WTC11 (cell line): Measurements from ENCODE around the gene KDM1B. TPM values are rescaled to one million over a fixed set of nuclear protein-coding genes. Genes with fewer than 3 reads are reported as not detected.

ENCODE experiments used
- ATAC-seq: fragments of 200-7000 bp; cut with Tn5 transposase; 2 replicates; pipeline ENCODE4 v1.10.0; 2021; ENCODE audit warnings: mild to moderate bottlenecking, moderate library complexity
- CTCF ChIA-PET: fragments of 300-600 bp; sonication (Branson Sonifier 250); formaldehyde crosslinking; loops from one replicate; lab custom pipeline; 2021; ENCODE audit warnings: antibody characterized with exemption; lab: Charles Lee
- POLR2A ChIA-PET: fragments of 350-600 bp; sonication (Branson Sonifier 250); formaldehyde crosslinking; loops from one replicate; lab custom pipeline; 2021; ENCODE audit warnings: antibody characterized with exemption; lab: Charles Lee
- DNase-seq: peaks from one replicate; pipeline ENCODE4 v3.0.0; 2021; ENCODE audit warnings: low spot score
- H3K27ac Mint-ChIP-seq: 2 replicates; pipeline ENCODE4 v1.8.0; 2021; ENCODE audit warnings: mixed read lengths
- H3K27me3 Mint-ChIP-seq: 2 replicates; pipeline ENCODE4 v1.8.0; 2021; ENCODE audit warnings: low read depth, mild to moderate bottlenecking, moderate library complexity, mixed read lengths
- H3K36me3 Mint-ChIP-seq: 2 replicates; pipeline ENCODE4 v1.8.0; 2021; ENCODE audit warnings: mixed read lengths
- H3K4me1 Mint-ChIP-seq: 2 replicates; pipeline ENCODE4 v1.8.0; 2022; ENCODE audit warnings: mixed read lengths
- H3K4me3 Mint-ChIP-seq: 2 replicates; pipeline ENCODE4 v1.8.0; 2021; ENCODE audit warnings: mild to moderate bottlenecking, moderate library complexity, mixed read lengths
- H3K9me3 Mint-ChIP-seq: 2 replicates; pipeline ENCODE4 v1.8.0; 2021; ENCODE audit warnings: mixed read lengths
- E2F1 ChIP-seq: sonication (generic); formaldehyde crosslinking; IDR thresholded peaks from 2 replicates; pipeline ENCODE4 v1.8.0; 2022; ENCODE audit warnings: mild to moderate bottlenecking, missing genetic modification reagents
- EMX1 ChIP-seq: fragments of 250-450 bp; sonication (Bioruptor Pico); IDR thresholded peaks from 2 replicates; pipeline ENCODE4 v1.8.0; 2021; ENCODE audit warnings: mild to moderate bottlenecking
- ETV6 ChIP-seq: sonication (generic); formaldehyde crosslinking; IDR thresholded peaks from 2 replicates; pipeline ENCODE4 v1.8.1; 2022; ENCODE audit warnings: mild to moderate bottlenecking, missing genetic modification reagents
- JAZF1 ChIP-seq: fragments of 250-450 bp; sonication (Bioruptor Pico); IDR thresholded peaks from 2 replicates; pipeline ENCODE4 v1.9.0; 2021; ENCODE audit warnings: moderate library complexity, mild to moderate bottlenecking, inconsistent platforms
- JUN ChIP-seq: sonication (generic); formaldehyde crosslinking; IDR thresholded peaks from 2 replicates; pipeline ENCODE4 v1.8.0; 2023; ENCODE audit warnings: mild to moderate bottlenecking, missing genetic modification reagents
- RORB ChIP-seq: fragments of 250-450 bp; sonication (Bioruptor Pico); IDR thresholded peaks from 2 replicates; pipeline ENCODE4 v1.9.0; 2021; ENCODE audit warnings: mild to moderate bottlenecking
- TEAD4 ChIP-seq: sonication (generic); formaldehyde crosslinking; IDR thresholded peaks from 2 replicates; pipeline ENCODE4 v1.8.0; 2022; ENCODE audit warnings: mild to moderate bottlenecking, missing genetic modification reagents
- TP53 ChIP-seq: sonication (generic); formaldehyde crosslinking; IDR thresholded peaks from 2 replicates; pipeline ENCODE4 v1.8.1; 2023; ENCODE audit warnings: mild to moderate bottlenecking, missing genetic modification reagents
- ZNF219 ChIP-seq: sonication (generic); formaldehyde crosslinking; IDR thresholded peaks from 2 replicates; pipeline ENCODE4 v1.8.0; 2023; ENCODE audit warnings: missing genetic modification reagents, mild to moderate bottlenecking, borderline replicate concordance
- total RNA-seq: library from RNA; stranded (reverse); gene quantifications from 3 replicates; pipeline ENCODE4 v1.2.3, GENCODE V29; 2021
- TF ChIP-seq, protein P1 (sequence below): fragments of 250-450 bp; sonication (Bioruptor Pico); IDR thresholded peaks from 2 replicates; pipeline ENCODE4 v1.9.0; 2021; ENCODE audit warnings: mild to moderate bottlenecking
- TF ChIP-seq, protein P2 (sequence below): sonication (generic); formaldehyde crosslinking; IDR thresholded peaks from 2 replicates; pipeline ENCODE4 v1.8.1; 2023; ENCODE audit warnings: mild to moderate bottlenecking, missing genetic modification reagents, borderline replicate concordance
- TF ChIP-seq, protein P3 (sequence below): sonication (generic); formaldehyde crosslinking; IDR thresholded peaks from 2 replicates; pipeline ENCODE4 v1.8.0; 2022; ENCODE audit warnings: mild to moderate bottlenecking, missing genetic modification reagents
- TF ChIP-seq, protein P4 (sequence below): sonication (generic); formaldehyde crosslinking; IDR thresholded peaks from 2 replicates; pipeline ENCODE4 v1.8.0; 2023; ENCODE audit warnings: missing genetic modification reagents, mild to moderate bottlenecking, borderline replicate concordance

KDM1B gene
- total RNA-seq, 1 experiment from 2014 or later, result 6.7 TPM

DNA sequence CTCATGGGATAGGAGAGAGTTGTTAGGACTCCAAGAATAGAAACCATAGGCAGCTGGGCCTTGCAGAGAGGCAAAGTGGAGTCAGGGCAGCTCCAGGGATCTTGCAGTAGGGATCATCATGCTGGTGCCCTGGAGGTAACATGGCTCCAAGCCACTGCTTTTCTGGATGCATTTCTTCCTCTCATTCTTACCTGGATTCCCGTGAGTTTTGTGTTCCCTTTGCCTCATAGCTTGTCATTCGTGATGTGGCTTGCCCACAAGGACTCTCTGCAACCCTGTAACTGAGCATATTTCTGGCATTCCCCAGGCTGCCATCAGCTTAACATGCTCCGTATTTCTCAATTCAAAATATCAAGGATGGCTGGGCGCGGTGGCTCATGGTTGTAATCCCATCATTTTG lies 38.1 kb upstream of the KDM1B start:
- Mint-ChIP-seq H3K36me3 (no peaks in the 10 kb centered on the region), H3K27me3 (peaks cover 13% of the 10 kb centered on the region), H3K4me3 (no peak overlapping the region), H3K27ac (no peak overlapping the region), H3K4me1 (peaks cover 8% of the 10 kb centered on the region), H3K9me3 (no peaks in the 10 kb centered on the region)
- no peak for DNase-seq
- ATAC-seq, result no peak
- TF ChIP-seq, protein P1, sequence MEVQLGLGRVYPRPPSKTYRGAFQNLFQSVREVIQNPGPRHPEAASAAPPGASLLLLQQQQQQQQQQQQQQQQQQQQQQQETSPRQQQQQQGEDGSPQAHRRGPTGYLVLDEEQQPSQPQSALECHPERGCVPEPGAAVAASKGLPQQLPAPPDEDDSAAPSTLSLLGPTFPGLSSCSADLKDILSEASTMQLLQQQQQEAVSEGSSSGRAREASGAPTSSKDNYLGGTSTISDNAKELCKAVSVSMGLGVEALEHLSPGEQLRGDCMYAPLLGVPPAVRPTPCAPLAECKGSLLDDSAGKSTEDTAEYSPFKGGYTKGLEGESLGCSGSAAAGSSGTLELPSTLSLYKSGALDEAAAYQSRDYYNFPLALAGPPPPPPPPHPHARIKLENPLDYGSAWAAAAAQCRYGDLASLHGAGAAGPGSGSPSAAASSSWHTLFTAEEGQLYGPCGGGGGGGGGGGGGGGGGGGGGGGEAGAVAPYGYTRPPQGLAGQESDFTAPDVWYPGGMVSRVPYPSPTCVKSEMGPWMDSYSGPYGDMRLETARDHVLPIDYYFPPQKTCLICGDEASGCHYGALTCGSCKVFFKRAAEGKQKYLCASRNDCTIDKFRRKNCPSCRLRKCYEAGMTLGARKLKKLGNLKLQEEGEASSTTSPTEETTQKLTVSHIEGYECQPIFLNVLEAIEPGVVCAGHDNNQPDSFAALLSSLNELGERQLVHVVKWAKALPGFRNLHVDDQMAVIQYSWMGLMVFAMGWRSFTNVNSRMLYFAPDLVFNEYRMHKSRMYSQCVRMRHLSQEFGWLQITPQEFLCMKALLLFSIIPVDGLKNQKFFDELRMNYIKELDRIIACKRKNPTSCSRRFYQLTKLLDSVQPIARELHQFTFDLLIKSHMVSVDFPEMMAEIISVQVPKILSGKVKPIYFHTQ (CRISPR knock-in tag), result no peak
- TF ChIP-seq RORB (CRISPR knock-in tag), result no peak
- TF ChIP-seq JAZF1 (CRISPR knock-in tag), result no peak
- no peak for TF ChIP-seq EMX1 (CRISPR knock-in tag)
- TF ChIP-seq TEAD4 (CRISPR knock-in tag), result no peak
- no peak for TF ChIP-seq JUN (CRISPR knock-in tag)
- TF ChIP-seq, protein P2, sequence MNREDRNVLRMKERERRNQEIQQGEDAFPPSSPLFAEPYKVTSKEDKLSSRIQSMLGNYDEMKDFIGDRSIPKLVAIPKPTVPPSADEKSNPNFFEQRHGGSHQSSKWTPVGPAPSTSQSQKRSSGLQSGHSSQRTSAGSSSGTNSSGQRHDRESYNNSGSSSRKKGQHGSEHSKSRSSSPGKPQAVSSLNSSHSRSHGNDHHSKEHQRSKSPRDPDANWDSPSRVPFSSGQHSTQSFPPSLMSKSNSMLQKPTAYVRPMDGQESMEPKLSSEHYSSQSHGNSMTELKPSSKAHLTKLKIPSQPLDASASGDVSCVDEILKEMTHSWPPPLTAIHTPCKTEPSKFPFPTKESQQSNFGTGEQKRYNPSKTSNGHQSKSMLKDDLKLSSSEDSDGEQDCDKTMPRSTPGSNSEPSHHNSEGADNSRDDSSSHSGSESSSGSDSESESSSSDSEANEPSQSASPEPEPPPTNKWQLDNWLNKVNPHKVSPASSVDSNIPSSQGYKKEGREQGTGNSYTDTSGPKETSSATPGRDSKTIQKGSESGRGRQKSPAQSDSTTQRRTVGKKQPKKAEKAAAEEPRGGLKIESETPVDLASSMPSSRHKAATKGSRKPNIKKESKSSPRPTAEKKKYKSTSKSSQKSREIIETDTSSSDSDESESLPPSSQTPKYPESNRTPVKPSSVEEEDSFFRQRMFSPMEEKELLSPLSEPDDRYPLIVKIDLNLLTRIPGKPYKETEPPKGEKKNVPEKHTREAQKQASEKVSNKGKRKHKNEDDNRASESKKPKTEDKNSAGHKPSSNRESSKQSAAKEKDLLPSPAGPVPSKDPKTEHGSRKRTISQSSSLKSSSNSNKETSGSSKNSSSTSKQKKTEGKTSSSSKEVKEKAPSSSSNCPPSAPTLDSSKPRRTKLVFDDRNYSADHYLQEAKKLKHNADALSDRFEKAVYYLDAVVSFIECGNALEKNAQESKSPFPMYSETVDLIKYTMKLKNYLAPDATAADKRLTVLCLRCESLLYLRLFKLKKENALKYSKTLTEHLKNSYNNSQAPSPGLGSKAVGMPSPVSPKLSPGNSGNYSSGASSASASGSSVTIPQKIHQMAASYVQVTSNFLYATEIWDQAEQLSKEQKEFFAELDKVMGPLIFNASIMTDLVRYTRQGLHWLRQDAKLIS (CRISPR knock-in tag), result no peak
- TF ChIP-seq, protein P3, sequence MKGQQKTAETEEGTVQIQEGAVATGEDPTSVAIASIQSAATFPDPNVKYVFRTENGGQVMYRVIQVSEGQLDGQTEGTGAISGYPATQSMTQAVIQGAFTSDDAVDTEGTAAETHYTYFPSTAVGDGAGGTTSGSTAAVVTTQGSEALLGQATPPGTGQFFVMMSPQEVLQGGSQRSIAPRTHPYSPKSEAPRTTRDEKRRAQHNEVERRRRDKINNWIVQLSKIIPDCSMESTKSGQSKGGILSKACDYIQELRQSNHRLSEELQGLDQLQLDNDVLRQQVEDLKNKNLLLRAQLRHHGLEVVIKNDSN (CRISPR knock-in tag), result no peak
- TF ChIP-seq, protein P4, sequence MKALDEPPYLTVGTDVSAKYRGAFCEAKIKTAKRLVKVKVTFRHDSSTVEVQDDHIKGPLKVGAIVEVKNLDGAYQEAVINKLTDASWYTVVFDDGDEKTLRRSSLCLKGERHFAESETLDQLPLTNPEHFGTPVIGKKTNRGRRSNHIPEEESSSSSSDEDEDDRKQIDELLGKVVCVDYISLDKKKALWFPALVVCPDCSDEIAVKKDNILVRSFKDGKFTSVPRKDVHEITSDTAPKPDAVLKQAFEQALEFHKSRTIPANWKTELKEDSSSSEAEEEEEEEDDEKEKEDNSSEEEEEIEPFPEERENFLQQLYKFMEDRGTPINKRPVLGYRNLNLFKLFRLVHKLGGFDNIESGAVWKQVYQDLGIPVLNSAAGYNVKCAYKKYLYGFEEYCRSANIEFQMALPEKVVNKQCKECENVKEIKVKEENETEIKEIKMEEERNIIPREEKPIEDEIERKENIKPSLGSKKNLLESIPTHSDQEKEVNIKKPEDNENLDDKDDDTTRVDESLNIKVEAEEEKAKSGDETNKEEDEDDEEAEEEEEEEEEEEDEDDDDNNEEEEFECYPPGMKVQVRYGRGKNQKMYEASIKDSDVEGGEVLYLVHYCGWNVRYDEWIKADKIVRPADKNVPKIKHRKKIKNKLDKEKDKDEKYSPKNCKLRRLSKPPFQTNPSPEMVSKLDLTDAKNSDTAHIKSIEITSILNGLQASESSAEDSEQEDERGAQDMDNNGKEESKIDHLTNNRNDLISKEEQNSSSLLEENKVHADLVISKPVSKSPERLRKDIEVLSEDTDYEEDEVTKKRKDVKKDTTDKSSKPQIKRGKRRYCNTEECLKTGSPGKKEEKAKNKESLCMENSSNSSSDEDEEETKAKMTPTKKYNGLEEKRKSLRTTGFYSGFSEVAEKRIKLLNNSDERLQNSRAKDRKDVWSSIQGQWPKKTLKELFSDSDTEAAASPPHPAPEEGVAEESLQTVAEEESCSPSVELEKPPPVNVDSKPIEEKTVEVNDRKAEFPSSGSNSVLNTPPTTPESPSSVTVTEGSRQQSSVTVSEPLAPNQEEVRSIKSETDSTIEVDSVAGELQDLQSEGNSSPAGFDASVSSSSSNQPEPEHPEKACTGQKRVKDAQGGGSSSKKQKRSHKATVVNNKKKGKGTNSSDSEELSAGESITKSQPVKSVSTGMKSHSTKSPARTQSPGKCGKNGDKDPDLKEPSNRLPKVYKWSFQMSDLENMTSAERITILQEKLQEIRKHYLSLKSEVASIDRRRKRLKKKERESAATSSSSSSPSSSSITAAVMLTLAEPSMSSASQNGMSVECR (CRISPR knock-in tag), result no peak
- no peak for TF ChIP-seq TP53 (CRISPR knock-in tag)
- no peak for TF ChIP-seq E2F1 (CRISPR knock-in tag)
- no peak for TF ChIP-seq ETV6
- TF ChIP-seq ZNF219 (CRISPR knock-in tag), result no peak
- ChIA-PET CTCF (no interaction called here), POLR2A (no interaction called here)
